Uterus (tissue), 4 donors: ENCODE measurements around the gene DTX3. TPM values are rescaled to one million over a fixed set of nuclear protein-coding genes. Genes with fewer than 3 reads are reported as not detected.
"Not testable (repeated sequence)": the region's sequence is repeated elsewhere in the genome, so short reads cannot be mapped to it uniquely, and the experiment has no call there.

Experiments
- DNase-seq, 2 donors: peaks; one replicate each; pipeline ENCODE4 v3.0.0-alpha.2; 2019 to 2020
- H3K27ac ChIP-seq, 2 donors: fragments of 200-600 bp; sonication (generic); 1 replicate in 1 of 2; 2 replicates in 1 of 2; pipeline ENCODE4 v1.5.1; 2016 to 2018
- H3K27me3 ChIP-seq, 2 donors: fragments of 200-600 bp; sonication (generic); one replicate each; pipeline ENCODE4 v1.5.1; 2018 to 2019; ENCODE audit warnings: control low read depth in 1 of 2
- H3K36me3 ChIP-seq, 2 donors: fragments of 200-600 bp; sonication (generic); one replicate each; pipeline ENCODE4 v1.5.1; 2019; ENCODE audit warnings: control low read depth in 1 of 2
- H3K4me1 ChIP-seq, 2 donors: fragments of 200-600 bp; sonication (generic); one replicate each; pipeline ENCODE4 v1.5.1; 2018 to 2019; ENCODE audit warnings: control low read depth in 1 of 2
- H3K4me3 ChIP-seq, 2 donors: fragments of 200-600 bp; sonication (generic); 1 replicate in 1 of 2; 2 replicates in 1 of 2; pipeline ENCODE4 v1.5.1; 2018 to 2019; ENCODE audit warnings: mild to moderate bottlenecking in 1 of 2
- H3K9me3 ChIP-seq, 2 donors: fragments of 200-600 bp; sonication (generic); one replicate each; pipeline ENCODE4 v1.5.1; 2019; ENCODE audit warnings: control low read depth in 1 of 2
- POLR2A ChIP-seq, 2 donors: fragments of 450-650 bp; IDR thresholded peaks; one replicate each; pipeline ENCODE4 v1.6.1; 2016; ENCODE audit warnings: antibody characterized with exemption in 2 of 2, mild to moderate bottlenecking in 1 of 2, moderate library complexity in 1 of 2
- intact Hi-C: fragments of 100-400 bp; cut with DNase I; formaldehyde crosslinking; loops from one replicate; pipeline ENCODE4 v1.15.1; 2023; ENCODE audit warnings: low total_unique reads
- total RNA-seq, 4 donors: library from RNA; depleted of rRNA in 3 of 4; stranded (reverse); fragments of >200 nt in 3 of 4; gene quantifications; one replicate each; pipeline versions ENCODE4 v1.1.0 to v1.2.4, GENCODE V29; 2014 to 2023
- TF ChIP-seq, protein P1 (sequence below), 4 experiments: fragments of 200-600 bp in 2 of 4; fragments of 450-650 bp in 2 of 4; sonication (generic) in 2 of 4; IDR thresholded peaks; one replicate each; pipeline ENCODE4 v1.5.1; 2016 to 2019; ENCODE audit warnings: antibody characterized with exemption in 4 of 4, mild to moderate bottlenecking in 2 of 4, moderate library complexity in 1 of 4
- donor health status: DM: yes; HTN: yes; CAD: no.

DTX3 gene
- total RNA-seq, 4 donors from 2014 or later, result 17.6 to 82.5 (median 40.9) TPM

DNA sequence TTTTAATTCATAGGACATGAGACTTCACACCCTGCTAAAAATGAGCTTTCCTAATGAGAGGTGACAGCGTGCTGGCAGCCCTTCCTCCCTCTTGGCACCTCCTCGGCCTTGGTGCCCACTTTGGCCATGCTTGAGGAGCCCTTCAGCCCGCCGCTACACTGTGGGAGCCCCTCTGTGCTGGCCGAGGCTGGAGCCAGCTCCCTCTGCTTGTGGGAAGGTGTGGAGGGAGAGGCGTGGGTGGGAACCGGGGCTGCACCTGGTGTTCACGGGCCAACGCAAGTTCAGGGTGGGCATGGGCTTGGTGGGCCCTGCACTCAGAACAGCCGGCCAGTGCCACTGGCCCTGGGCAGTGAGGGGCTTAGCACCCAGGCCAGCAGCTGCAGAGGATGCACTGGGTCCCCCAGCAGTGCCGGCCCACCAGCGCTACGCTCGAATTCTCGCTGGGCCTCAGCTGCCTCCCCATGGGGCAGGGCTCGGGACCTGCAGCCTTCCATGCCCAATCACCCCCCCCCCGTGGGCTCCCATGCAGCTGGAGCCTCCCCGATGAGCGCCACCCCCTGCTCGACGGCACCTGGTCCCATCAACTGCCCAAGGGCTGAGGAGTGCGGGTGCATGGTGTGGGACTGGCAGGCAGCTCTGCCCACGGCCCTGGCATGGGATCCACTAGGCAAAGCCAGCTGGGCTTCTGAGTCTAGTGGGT lies 51.1 kb downstream of the DTX3 start:
- intact Hi-C loops, result no loop called here
- Histone ChIP-seq H3K36me3 (no peaks in the 10 kb centered on the region), H3K9me3 (no peaks in the 10 kb centered on the region), H3K4me1 (no peaks in the 10 kb centered on the region), H3K27me3 (no peaks in the 10 kb centered on the region), H3K27ac (no peak overlapping the region), H3K4me3 (no peak overlapping the region)
- TF ChIP-seq POLR2A (IDR thresholded peaks at IDR 0.05), result no peak
- TF ChIP-seq, protein P1, sequence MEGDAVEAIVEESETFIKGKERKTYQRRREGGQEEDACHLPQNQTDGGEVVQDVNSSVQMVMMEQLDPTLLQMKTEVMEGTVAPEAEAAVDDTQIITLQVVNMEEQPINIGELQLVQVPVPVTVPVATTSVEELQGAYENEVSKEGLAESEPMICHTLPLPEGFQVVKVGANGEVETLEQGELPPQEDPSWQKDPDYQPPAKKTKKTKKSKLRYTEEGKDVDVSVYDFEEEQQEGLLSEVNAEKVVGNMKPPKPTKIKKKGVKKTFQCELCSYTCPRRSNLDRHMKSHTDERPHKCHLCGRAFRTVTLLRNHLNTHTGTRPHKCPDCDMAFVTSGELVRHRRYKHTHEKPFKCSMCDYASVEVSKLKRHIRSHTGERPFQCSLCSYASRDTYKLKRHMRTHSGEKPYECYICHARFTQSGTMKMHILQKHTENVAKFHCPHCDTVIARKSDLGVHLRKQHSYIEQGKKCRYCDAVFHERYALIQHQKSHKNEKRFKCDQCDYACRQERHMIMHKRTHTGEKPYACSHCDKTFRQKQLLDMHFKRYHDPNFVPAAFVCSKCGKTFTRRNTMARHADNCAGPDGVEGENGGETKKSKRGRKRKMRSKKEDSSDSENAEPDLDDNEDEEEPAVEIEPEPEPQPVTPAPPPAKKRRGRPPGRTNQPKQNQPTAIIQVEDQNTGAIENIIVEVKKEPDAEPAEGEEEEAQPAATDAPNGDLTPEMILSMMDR (IDR thresholded peaks at IDR 0.05), result no peak
- DNase-seq, result no peak

DNA sequence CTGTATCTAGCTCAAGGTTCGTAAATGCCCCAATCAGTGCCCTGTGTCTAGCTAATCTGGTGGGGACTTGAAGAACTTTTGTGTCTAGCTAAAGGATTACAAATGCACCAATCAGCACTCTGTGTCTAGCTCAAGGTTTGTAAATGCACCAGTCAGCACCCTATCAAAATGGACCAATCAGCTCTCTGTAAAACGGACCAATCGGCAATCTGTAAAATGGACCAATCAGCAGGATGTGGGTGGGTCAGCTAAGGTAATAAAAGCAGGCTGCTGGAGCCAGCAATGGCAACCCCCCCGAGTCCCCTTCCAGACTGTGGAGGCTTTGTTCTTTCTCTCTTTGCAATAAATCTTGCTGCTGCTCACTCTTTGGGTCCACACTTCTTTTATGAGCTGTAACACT lies 51.8 kb downstream of the DTX3 start:
- H3K36me3 ChIP-seq, H3K9me3 ChIP-seq, intact Hi-C loops, H3K27me3 ChIP-seq, DNase-seq, H3K27ac ChIP-seq, H3K4me1 ChIP-seq, H3K4me3 ChIP-seq: not testable (repeated sequence)

DNA sequence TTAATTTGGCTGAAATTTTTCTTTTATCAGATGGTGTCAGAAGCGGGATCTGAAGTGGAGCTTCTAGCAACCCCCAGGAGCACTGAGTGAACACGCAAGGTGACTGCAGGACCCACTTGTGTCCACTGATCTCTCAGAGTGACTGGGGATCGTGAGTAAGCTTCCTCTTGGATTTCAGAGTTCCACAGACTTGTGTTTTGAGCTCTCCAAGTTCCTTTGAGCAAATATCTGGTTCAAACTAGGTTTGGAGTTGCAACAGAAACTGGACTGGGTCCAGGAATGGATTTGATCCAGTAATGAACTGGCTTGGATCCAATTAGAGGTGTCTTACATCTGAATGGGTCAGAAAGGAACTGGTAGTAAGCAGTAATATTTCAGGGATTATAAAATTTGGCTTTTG lies 53.1 kb downstream of the DTX3 start:
- H3K27me3 ChIP-seq, result no peaks in the 10 kb centered on the region
- H3K9me3 ChIP-seq, result no peaks in the 10 kb centered on the region
- no peak overlapping the region for H3K4me3 ChIP-seq
- H3K4me1 ChIP-seq, result no peaks in the 10 kb centered on the region
- H3K27ac ChIP-seq, result no peak overlapping the region
- intact Hi-C loops, result no loop called here
- H3K36me3 ChIP-seq, result no peaks in the 10 kb centered on the region
- TF ChIP-seq POLR2A (IDR thresholded peaks at IDR 0.05), result no peak
- TF ChIP-seq, protein P1 (IDR thresholded peaks at IDR 0.05), result no peak
- DNase-seq, result no peak

DNA sequence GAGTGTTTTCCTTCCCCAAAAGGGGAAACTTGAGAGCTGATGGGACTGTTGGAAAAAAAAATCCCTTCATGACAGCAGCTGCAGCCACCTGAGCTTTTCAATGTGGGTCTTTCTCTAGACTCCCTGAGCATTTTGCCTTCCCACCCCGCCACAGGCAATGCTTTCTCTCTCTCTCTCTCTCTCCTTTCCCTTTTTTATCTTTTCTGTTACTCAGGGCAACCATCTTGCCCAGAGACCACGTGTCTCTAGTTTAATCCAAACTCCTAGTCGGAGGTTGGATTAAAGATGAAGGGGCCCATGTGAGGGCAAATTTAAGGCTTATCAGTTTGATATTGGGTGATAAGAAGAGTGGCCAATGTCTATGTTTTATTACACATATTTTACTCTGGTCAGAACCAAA lies 54.3 kb downstream of the DTX3 start:
- no peaks in the 10 kb centered on the region for H3K27me3 ChIP-seq
- H3K4me1 ChIP-seq, result no peaks in the 10 kb centered on the region
- no peak overlapping the region for H3K27ac ChIP-seq
- no peak for DNase-seq
- TF ChIP-seq, protein P1 (IDR thresholded peaks at IDR 0.05), result no peak
- TF ChIP-seq POLR2A (IDR thresholded peaks at IDR 0.05), result no peak
- no peaks in the 10 kb centered on the region for H3K9me3 ChIP-seq
- intact Hi-C loops, result no loop called here
- no peak overlapping the region for H3K4me3 ChIP-seq
- no peaks in the 10 kb centered on the region for H3K36me3 ChIP-seq

Other genes with a start within 250 kb of the DTX3 start
- 10 to 100 TPM in 3 of 4 donors, 1 to 10 TPM in 1; 9.4 to 89.0 (median 34.2) TPM for gene R3HDM2, start 173.8 kb upstream of the DTX3 start, total RNA-seq
- not detected for gene INHBC, start 170.0 kb upstream of the DTX3 start, total RNA-seq
- not detected for gene INHBE, start 149.5 kb upstream of the DTX3 start, total RNA-seq
- gene GLI1, start 145.0 kb upstream of the DTX3 start, total RNA-seq, result 1 to 10 TPM in 2 of 4 donors, not detected in 2; 6.1 to 6.6 TPM
- 1 to 10 TPM; 1.5 to 8.1 (median 3.3) TPM for gene ARHGAP9, start 125.0 kb upstream of the DTX3 start, total RNA-seq
- gene MARS1, start 116.8 kb upstream of the DTX3 start, total RNA-seq, result 100 to 1,000 TPM in 1 of 4 donors, 10 to 100 TPM in 3; 29.1 to 160 (median 76.8) TPM
- gene DDIT3, start 84.3 kb upstream of the DTX3 start, total RNA-seq, result 10 to 100 TPM in 2 of 4 donors, 1 to 10 TPM in 2; 2.3 to 28.2 (median 9.8) TPM
- gene MBD6, start 82.0 kb upstream of the DTX3 start, total RNA-seq, result 100 to 1,000 TPM in 1 of 4 donors, 10 to 100 TPM in 3; 14.9 to 138 (median 17.1) TPM
- gene DCTN2, start 57.6 kb upstream of the DTX3 start, total RNA-seq, result 100 to 1,000 TPM; 117 to 175 (median 126) TPM
- gene KIF5A, start 54.8 kb upstream of the DTX3 start, total RNA-seq, result 1 to 10 TPM in 3 of 4 donors, under 1 TPM in 1; 0.59 to 5.1 (median 1.9) TPM
- 10 to 100 TPM in 3 of 4 donors, 1 to 10 TPM in 1; 2.6 to 29.3 (median 18.8) TPM for gene PIP4K2C, start 13.6 kb upstream of the DTX3 start, total RNA-seq
- 100 to 1,000 TPM in 1 of 4 donors, 10 to 100 TPM in 3; 52.9 to 205 (median 85.6) TPM for gene ARHGEF25, start 6.6 kb downstream of the DTX3 start, total RNA-seq
- 10 to 100 TPM in 1 of 4 donors, 1 to 10 TPM in 3; 2.9 to 14.1 (median 3.9) TPM for gene B4GALNT1, start 28.4 kb downstream of the DTX3 start, total RNA-seq
- 100 to 1,000 TPM; 189 to 339 (median 252) TPM for gene OS9, start 89.3 kb downstream of the DTX3 start, total RNA-seq
- 1 to 10 TPM in 3 of 4 donors, under 1 TPM in 1; 0.29 to 6.3 (median 2.6) TPM for gene AGAP2, start 133.9 kb downstream of the DTX3 start, total RNA-seq
- 100 to 1,000 TPM in 1 of 4 donors, 10 to 100 TPM in 3; 38.2 to 103 (median 51.0) TPM for gene TSPAN31, start 140.2 kb downstream of the DTX3 start, total RNA-seq
- 100 to 1,000 TPM in 2 of 4 donors, 10 to 100 TPM in 2; 60.0 to 190 (median 110) TPM for gene CDK4, start 147.5 kb downstream of the DTX3 start, total RNA-seq
- gene MARCHF9, start 150.3 kb downstream of the DTX3 start, total RNA-seq, result 1 to 10 TPM in 3 of 4 donors, not detected in 1; 5.1 to 7.6 (median 6.8) TPM
- gene CYP27B1, start 162.3 kb downstream of the DTX3 start, total RNA-seq, result 1 to 10 TPM in 1 of 4 donors, under 1 TPM in 1, not detected in 2; 0.28 to 1.2 TPM
- 10 to 100 TPM in 3 of 4 donors, 1 to 10 TPM in 1; 5.1 to 22.4 (median 18.0) TPM for gene METTL1, start 167.3 kb downstream of the DTX3 start, total RNA-seq
- 10 to 100 TPM in 2 of 4 donors, 1 to 10 TPM in 2; 2.3 to 15.5 (median 11.5) TPM for gene EEF1AKMT3, start 167.8 kb downstream of the DTX3 start, total RNA-seq
- 10 to 100 TPM in 3 of 4 donors, 1 to 10 TPM in 1; 8.2 to 22.3 (median 16.7) TPM for gene TSFM, start 178.0 kb downstream of the DTX3 start, total RNA-seq
- 10 to 100 TPM in 1 of 4 donors, 1 to 10 TPM in 2, not detected in 1; 4.4 to 21.8 (median 5.1) TPM for gene AVIL, start 213.9 kb downstream of the DTX3 start, total RNA-seq
- gene CTDSP2, start 241.9 kb downstream of the DTX3 start, total RNA-seq, result 100 to 1,000 TPM in 2 of 4 donors, 10 to 100 TPM in 2; 66.2 to 212 (median 90.9) TPM